KMS-11 (cell line): Measurements from ENCODE around the gene WNT3.

Experiments used
- H2AFZ ChIP-seq: fragments of 200-600 bp; sonication (generic); 2 replicates; pipeline ENCODE4 v1.6.1; 2016; ENCODE audit warnings: antibody characterized with exemption, mixed run types, low read depth
- H3K27ac ChIP-seq: fragments of 200-600 bp; sonication (generic); 2 replicates; pipeline ENCODE4 v1.6.1; 2016; ENCODE audit warnings: mild to moderate bottlenecking, mixed run types
- H3K27me3 ChIP-seq: fragments of 200-600 bp; sonication (generic); 2 replicates; pipeline ENCODE4 v1.6.1; 2017; ENCODE audit warnings: mild to moderate bottlenecking, low read depth, mixed run types, moderate library complexity; ENCODE audit not compliant: insufficient read depth
- H3K36me3 ChIP-seq: fragments of 200-600 bp; sonication (generic); 2 replicates; pipeline ENCODE4 v1.6.1; 2017; ENCODE audit warnings: mild to moderate bottlenecking, mixed run types; ENCODE audit not compliant: insufficient read depth
- H3K4me1 ChIP-seq: fragments of 200-600 bp; sonication (generic); 2 replicates; pipeline ENCODE4 v1.6.1; 2016; ENCODE audit warnings: mild to moderate bottlenecking, low read depth, mixed run types; ENCODE audit not compliant: poor library complexity, severe bottlenecking
- H3K4me2 ChIP-seq: fragments of 200-600 bp; sonication (generic); 2 replicates; pipeline ENCODE4 v1.7.0; 2016; ENCODE audit warnings: mild to moderate bottlenecking, mixed run types
- H3K4me3 ChIP-seq: fragments of 200-600 bp; sonication (generic); IDR thresholded peaks from 2 replicates; pipeline ENCODE4 v1.6.1; 2017; ENCODE audit warnings: low read depth, low read length, mixed read lengths; ENCODE audit not compliant: insufficient read depth
- H3K79me2 ChIP-seq: fragments of 200-600 bp; sonication (generic); 2 replicates; pipeline ENCODE4 v1.6.1; 2016; ENCODE audit warnings: low read depth, mixed run types; ENCODE audit not compliant: insufficient read depth
- H3K9ac ChIP-seq: fragments of 200-600 bp; sonication (generic); 2 replicates; pipeline ENCODE4 v1.6.1; 2016; ENCODE audit warnings: mild to moderate bottlenecking, mixed run types
- H4K20me1 ChIP-seq: fragments of 200-600 bp; sonication (generic); 2 replicates; pipeline ENCODE4 v1.6.1; 2016; ENCODE audit warnings: mild to moderate bottlenecking, mixed run types; ENCODE audit not compliant: insufficient read depth
- TF ChIP-seq, protein P1 (sequence below): fragments of 200-600 bp; sonication (generic); conservative IDR thresholded peaks from 2 replicates; pipeline ENCODE4 v1.6.1; 2017; ENCODE audit warnings: low read depth, mild to moderate bottlenecking, antibody characterized with exemption, low read length, moderate library complexity, mixed read lengths

WNT3 gene

GRCh38 chr17:46726206-46726605 is 92.3 kb downstream of the WNT3 start:
- Histone ChIP-seq H3K4me2 (no peak overlapping the region), H3K36me3 (no peaks in the 10 kb centered on the region), H3K27me3 (no peaks in the 10 kb centered on the region), H3K79me2 (no peaks in the 10 kb centered on the region), H2AFZ (no peak overlapping the region), H4K20me1 (no peaks in the 10 kb centered on the region), H3K27ac (no peak overlapping the region), H3K9ac (no peak overlapping the region), H3K4me3 (no peak overlapping the region), H3K4me1 (no peaks in the 10 kb centered on the region)
- TF ChIP-seq, protein P1, sequence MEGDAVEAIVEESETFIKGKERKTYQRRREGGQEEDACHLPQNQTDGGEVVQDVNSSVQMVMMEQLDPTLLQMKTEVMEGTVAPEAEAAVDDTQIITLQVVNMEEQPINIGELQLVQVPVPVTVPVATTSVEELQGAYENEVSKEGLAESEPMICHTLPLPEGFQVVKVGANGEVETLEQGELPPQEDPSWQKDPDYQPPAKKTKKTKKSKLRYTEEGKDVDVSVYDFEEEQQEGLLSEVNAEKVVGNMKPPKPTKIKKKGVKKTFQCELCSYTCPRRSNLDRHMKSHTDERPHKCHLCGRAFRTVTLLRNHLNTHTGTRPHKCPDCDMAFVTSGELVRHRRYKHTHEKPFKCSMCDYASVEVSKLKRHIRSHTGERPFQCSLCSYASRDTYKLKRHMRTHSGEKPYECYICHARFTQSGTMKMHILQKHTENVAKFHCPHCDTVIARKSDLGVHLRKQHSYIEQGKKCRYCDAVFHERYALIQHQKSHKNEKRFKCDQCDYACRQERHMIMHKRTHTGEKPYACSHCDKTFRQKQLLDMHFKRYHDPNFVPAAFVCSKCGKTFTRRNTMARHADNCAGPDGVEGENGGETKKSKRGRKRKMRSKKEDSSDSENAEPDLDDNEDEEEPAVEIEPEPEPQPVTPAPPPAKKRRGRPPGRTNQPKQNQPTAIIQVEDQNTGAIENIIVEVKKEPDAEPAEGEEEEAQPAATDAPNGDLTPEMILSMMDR, result no peak

- H3K4me3 ChIP-seq, result no peak overlapping the region
- H3K27me3 ChIP-seq, result no peaks in the 10 kb centered on the region
- no peaks in the 10 kb centered on the region for H3K79me2 ChIP-seq
- no peak overlapping the region for H3K4me2 ChIP-seq
- no peaks in the 10 kb centered on the region for H3K4me1 ChIP-seq
- H4K20me1 ChIP-seq, result no peaks in the 10 kb centered on the region
- TF ChIP-seq, protein P1, result no peak
- H2AFZ ChIP-seq, result no peak overlapping the region
- H3K27ac ChIP-seq, result no peak overlapping the region
- no peaks in the 10 kb centered on the region for H3K36me3 ChIP-seq
- H3K9ac ChIP-seq, result no peak overlapping the region
Observed at GRCh38 chr17:46722662-46723285, 95.7 kb downstream of the WNT3 start.

- H3K9ac ChIP-seq, result no peak overlapping the region
- H3K79me2 ChIP-seq, result no peaks in the 10 kb centered on the region
- no peak overlapping the region for H2AFZ ChIP-seq
- H3K4me1 ChIP-seq, result no peaks in the 10 kb centered on the region
- no peak overlapping the region for H3K27ac ChIP-seq
- H3K4me2 ChIP-seq, result no peak overlapping the region
- H3K27me3 ChIP-seq, result no peaks in the 10 kb centered on the region
- no peak overlapping the region for H3K4me3 ChIP-seq
- H3K36me3 ChIP-seq, result no peaks in the 10 kb centered on the region
- no peaks in the 10 kb centered on the region for H4K20me1 ChIP-seq
- TF ChIP-seq, protein P1, result no peak
Observed at GRCh38 chr17:46720408-46720807, 98.1 kb downstream of the WNT3 start.

DNA sequence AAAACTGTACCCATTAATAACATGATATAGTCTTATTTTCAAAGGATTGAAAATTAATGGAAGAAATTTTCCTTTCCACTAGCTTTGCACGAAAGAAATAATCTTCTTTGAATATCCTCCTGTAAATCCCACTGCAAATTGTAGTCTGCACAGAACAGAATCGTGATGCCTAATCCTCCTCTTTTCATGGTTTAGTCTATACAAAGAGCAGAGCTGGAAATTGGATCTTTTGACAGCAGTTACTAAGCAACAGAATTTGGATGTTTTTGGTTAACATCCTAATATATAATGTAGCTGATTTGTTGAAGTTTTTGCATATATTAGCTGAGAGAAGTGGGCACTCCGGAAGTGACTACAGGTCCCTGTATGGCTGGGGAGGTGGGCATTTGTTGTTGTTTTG is 98.6 kb downstream of the WNT3 start:
- no peaks in the 10 kb centered on the region for H3K36me3 ChIP-seq
- no peak overlapping the region for H3K4me2 ChIP-seq

More for the DNA sequence above, 98.6 kb downstream of the WNT3 start:
- Histone ChIP-seq H4K20me1 (no peaks in the 10 kb centered on the region), H3K27ac (no peak overlapping the region), H3K79me2 (no peaks in the 10 kb centered on the region), H3K4me1 (no peaks in the 10 kb centered on the region), H3K27me3 (no peaks in the 10 kb centered on the region), H3K9ac (no peak overlapping the region), H2AFZ (no peak overlapping the region), H3K4me3 (no peak overlapping the region)
- TF ChIP-seq, protein P1, result no peak
